MV-4-11 (cell line): ENCODE measurements around the gene NDUFB2.
A peak's percentile ranks its signal among the peaks of the same experiment; 100 is the strongest.
"Not testable (repeated sequence)": the region's sequence is repeated elsewhere in the genome, so short reads cannot be mapped to it uniquely, and the experiment has no call there.

Experiments used
- DNase-seq: peaks from one replicate; lab custom pipeline; 2025; lab: John Stamatoyannopoulos, UW

Gene NDUFB2

DNA sequence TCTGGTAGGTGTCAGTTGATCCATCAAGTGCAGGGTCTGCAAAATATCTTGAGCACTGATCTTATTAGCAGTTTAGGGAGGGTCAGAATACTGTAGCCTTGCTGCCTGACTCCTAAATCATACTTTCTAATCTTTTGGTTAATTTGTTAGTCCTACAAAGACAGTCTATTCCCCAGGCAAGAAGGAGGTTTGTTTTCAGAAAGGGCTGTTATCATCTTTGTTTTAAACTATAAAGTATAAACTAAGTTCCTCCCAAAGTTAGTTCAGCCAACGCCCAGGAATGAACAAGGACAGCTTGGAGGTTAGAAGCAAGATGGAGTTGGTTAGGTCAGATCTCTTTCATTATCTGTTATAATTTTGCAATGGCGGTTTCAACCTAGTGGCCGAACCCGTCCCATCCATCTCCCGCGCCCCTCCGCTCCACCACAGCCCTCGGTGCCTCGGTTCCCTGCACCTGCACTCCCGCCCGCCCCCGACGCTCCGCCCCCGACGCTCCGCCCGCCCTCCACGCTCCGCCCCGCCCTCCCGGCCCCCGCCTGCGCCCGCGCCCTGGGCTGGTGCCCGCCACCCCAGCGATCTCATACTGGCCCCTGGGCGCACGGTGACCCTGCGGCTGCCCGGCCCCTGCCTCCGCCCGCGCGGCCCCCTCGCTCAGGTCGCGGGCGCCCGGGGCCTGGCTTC lies 24.0 kb upstream of the NDUFB2 start, which contains the start of gene ADCK2:
TSS of gene ADCK2 (plus strand) at position 564 of the 681 bp plus-strand sequence. CDS start 386 bp downstream, outside the sequence.
- peak; percentile 19 for DNase-seq

GRCh38 chr7:140673063-140673773 lies 23.3 kb upstream of the NDUFB2 start:
- no peak for DNase-seq

DNA sequence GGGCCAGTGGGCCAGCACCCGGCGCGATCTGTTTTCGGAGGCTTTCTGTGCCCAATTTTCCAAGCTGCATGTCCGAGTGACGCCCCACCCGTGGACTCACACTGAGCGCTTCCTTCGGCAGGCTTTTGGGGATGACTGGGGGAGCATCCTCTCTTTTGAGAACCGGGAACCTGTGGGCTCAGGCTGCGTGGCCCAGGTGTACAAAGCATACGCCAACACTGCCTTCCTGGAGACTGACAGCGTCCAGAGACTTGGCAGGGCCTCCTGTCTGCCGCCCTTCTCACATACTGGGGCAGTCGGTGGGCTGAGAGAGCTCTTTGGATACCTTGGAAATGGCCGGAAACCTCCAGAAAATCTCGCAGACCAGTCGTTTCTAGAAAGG lies 22.7 kb upstream of the NDUFB2 start:
- no peak for DNase-seq

- no peak for DNase-seq
Observed at GRCh38 chr7:140674356-140674800, 22.1 kb upstream of the NDUFB2 start.

DNA sequence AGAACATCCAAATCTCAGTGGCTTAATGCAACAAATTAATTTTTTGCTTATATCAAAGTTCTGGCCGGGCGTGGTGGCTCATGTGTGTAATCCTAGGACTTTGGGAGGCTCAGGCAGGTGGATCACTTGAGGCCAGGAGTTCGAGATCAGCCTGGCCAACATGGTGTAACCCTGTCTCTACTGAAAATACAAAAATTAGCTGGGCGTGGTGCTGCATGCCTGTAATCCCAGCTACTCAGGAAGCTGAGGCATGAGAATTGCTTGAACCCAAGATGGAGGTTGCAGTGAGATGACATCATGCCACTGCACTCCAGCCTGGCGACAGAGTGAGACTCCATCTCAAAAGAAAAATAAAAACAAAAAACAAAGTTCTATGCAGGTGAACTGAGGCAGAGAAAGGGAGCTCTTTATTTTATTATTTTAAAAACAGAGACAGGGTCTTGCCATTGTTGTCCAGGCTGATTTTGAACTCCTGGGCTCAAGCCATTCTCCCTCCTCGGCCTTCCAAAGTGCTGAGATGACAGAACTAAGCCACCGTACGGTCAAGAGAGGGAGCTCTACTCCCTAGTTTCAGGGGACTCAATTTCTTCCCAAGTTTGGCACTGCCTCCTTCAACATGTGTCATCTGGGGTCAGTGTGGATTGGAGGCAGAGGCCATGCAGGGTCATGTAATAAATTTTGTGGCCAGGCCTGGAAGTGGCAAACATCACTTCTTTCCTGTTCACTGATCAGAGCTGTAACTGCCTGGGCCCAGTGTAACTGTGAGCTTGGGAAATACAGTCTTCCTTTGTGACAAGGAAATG lies 21.4 kb upstream of the NDUFB2 start:
- peak; percentile 95 for DNase-seq

DNA sequence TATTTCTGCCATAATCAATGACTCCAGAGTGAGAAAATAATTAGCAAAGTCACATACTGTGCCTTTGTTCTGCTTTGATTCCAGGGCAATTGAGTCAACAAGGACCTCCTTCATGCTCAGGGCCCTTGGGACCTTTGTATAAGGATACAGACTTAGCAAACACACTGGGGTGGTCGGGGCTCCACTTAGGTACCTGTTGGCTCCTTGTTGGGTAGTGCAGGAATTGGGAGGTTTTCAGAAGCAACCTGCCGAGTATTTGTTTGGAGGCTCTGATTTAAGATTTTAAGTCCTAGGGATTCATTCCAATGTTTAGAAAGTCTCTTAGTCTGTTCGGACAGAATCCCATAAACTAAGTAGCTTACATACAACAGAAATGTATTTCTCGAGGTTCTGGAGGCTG lies 20.8 kb upstream of the NDUFB2 start:
- no peak for DNase-seq

DNA sequence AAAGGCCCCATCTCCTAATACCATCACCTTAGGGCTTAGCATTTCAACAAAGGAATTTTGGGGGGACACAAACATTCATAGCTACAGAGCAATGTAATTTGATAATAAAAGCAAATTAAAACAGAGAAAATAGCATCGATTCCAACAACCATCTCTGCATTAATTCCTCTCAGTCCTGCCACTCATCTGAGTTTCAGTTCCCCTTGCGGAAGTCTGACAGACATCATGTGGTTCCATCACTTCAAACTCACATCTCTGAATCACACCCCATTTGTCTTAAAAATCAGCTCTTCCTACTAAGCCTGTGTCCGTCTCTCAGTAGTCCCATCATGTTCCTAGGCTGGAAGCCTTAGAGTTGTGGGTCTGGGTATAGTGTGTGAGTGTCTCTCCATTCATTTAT lies 20.2 kb upstream of the NDUFB2 start:
- DNase-seq, result peak; percentile 84

DNA sequence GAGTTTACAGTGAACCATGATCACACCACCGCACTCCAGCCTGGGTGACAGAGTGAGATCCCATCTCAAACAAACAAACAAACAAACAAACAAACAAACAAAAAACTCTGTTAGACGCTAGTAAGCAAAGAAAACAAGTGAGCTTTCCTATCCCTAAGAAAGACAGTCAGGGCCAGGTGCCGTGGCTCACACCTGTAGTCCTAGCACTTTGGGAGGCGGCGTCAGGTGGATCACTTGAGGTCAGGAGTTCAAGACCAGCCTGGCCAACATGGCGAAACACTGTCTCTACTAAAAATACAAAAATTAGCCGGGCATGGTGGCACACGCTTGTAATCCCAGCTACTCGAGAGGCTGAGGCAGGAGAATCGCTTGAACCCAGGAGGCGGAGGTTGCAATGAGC lies 19.6 kb upstream of the NDUFB2 start:
- DNase-seq, result not testable (repeated sequence)

GRCh38 chr7:140677496-140677895 lies 19.0 kb upstream of the NDUFB2 start:
- no peak for DNase-seq

DNA sequence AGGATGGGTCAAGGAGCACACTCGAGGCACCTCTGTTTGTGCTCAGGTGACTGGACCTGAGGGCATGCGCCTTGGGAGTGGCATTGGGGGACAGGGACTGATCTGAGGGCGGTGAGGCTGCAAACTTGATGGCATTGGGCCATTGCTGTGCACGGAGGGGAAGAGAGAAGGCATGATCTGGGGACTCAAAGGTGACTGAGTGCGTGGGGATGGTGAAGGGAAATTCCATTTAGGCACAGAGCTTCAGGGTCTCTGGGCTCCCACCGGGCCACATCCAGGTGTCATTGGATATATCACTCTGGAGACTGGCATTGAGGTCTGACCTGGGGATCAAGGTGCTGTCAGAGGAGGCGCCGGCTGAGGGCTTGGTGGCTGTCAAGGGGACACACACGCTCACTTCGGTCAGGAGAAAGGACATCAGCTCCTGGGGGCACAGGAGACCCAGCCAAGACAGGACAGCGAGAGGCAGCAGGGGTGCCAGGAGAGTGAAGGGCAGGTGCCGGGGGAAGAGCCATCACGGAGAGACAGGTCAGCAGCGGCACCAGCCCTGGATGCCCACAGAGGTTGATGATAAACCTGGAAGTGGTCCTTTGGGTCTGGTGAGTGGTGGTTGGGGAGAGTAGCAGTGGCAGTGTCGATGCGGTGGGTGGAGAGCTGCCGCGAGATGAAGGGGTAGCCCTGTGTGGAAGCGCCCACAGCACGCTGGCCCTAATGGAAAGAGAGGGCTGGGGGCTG lies 18.3 kb upstream of the NDUFB2 start:
- no peak for DNase-seq

DNA sequence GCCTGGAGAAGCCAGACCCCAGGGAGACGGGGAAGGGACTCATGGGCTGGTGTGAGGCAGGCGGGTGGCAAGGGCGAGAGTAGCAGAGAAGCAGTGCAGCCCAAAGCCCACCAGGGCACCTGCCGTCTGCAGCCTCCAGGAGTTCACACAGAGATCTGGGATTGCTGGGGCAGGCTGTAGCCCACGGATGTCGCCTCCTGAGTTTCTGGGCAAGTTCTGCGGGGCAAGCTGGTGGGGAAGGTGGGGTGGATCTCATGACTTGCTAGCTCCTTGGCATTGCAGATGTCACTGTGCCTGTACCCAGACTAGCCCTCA lies 17.7 kb upstream of the NDUFB2 start:
- no peak for DNase-seq

GRCh38 chr7:140679186-140679585 lies 17.3 kb upstream of the NDUFB2 start:
- DNase-seq, result no peak

- no peak for DNase-seq
Observed at GRCh38 chr7:140680886-140681285, 15.6 kb upstream of the NDUFB2 start.

- DNase-seq, result no peak
Observed at GRCh38 chr7:140681766-140682165, 14.7 kb upstream of the NDUFB2 start.

DNA sequence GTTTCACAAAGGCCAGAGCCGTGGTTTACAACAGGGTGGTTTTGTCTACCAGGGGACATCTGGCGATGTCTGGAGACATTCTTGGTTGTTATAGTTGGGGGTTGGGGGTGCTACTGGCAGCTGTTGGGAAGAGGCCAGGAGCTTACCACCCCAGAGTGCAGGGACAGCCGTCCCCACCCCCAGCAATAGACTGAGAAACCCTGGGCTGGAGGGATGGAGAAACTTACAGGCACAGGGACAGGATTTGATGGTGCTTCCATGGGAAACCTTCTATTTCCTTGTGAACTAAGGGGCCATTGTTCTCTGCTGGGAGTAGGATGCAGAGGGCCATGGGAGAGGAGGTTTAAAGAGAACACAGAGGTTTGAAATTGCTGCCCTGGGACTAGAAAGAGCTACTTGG lies 12.9 kb upstream of the NDUFB2 start:
- DNase-seq, result no peak

GRCh38 chr7:140684066-140684950 lies 12.2 kb upstream of the NDUFB2 start:
- DNase-seq, result no peak

- no peak for DNase-seq
Observed at GRCh38 chr7:140685407-140686087, 11.0 kb upstream of the NDUFB2 start.

- no peak for DNase-seq
Observed at GRCh38 chr7:140686921-140687320, 9.6 kb upstream of the NDUFB2 start.

- no peak for DNase-seq
Observed at GRCh38 chr7:140688341-140688740, 8.2 kb upstream of the NDUFB2 start.
